SHP77 (cell line): ENCODE results near the gene RGS4.

ENCODE experiments used
- DNase-seq, 2 experiments: peaks; one replicate each; lab custom pipeline; 2025; lab: John Stamatoyannopoulos, UW

The RGS4 gene

GRCh38 chr1:163069142-163069541 lies at the start of gene RGS4:
TSS of gene RGS4 (plus strand) at chr1:163069361. CDS start at chr1:163069485, 124 bp downstream.
- DNase-seq = peak; percentile 49 to 52

GRCh38 chr1:163022129-163022528 lies 47.0 kb upstream of the RGS4 start:
- no peak for DNase-seq

- no peak for DNase-seq
Observed at GRCh38 chr1:163027610-163028009, 41.6 kb upstream of the RGS4 start.

GRCh38 chr1:163029901-163030300 lies 39.3 kb upstream of the RGS4 start:
- no peak for DNase-seq

GRCh38 chr1:163035446-163036249 lies 33.5 kb upstream of the RGS4 start:
- DNase-seq = no peak

GRCh38 chr1:163036671-163037070 lies 32.5 kb upstream of the RGS4 start:
- DNase-seq = no peak

- no peak for DNase-seq
Observed at GRCh38 chr1:163038928-163039706, 30.0 kb upstream of the RGS4 start.

- DNase-seq = no peak
Observed at GRCh38 chr1:163039707-163040093, 29.5 kb upstream of the RGS4 start.

GRCh38 chr1:163046071-163046470 lies 23.1 kb upstream of the RGS4 start:
- DNase-seq = no peak

- DNase-seq = no peak
Observed at GRCh38 chr1:163047951-163048659, 21.1 kb upstream of the RGS4 start.

- DNase-seq = no peak
Observed at GRCh38 chr1:163048869-163049268, 20.3 kb upstream of the RGS4 start.

GRCh38 chr1:163049296-163049695 lies 19.9 kb upstream of the RGS4 start:
- no peak for DNase-seq

GRCh38 chr1:163050496-163050895 lies 18.7 kb upstream of the RGS4 start:
- no peak for DNase-seq

GRCh38 chr1:163054181-163054591 lies 15.0 kb upstream of the RGS4 start:
- peak in 1 of 2 experiments; percentile 15 for DNase-seq

- DNase-seq = peak; percentile 20 to 23
Observed at GRCh38 chr1:163055005-163055404, 14.2 kb upstream of the RGS4 start.

- peak; percentile 96 for DNase-seq
Observed at GRCh38 chr1:163055531-163055930, 13.6 kb upstream of the RGS4 start.

- no peak for DNase-seq
Observed at GRCh38 chr1:163056831-163057230, 12.3 kb upstream of the RGS4 start.

GRCh38 chr1:163060343-163061007 lies 8.7 kb upstream of the RGS4 start:
- no peak for DNase-seq

GRCh38 chr1:163063143-163063542 lies 6.0 kb upstream of the RGS4 start:
- DNase-seq = no peak

GRCh38 chr1:163063610-163064009 lies 5.6 kb upstream of the RGS4 start:
- no peak for DNase-seq

GRCh38 chr1:163066168-163066567 lies 3.0 kb upstream of the RGS4 start:
- DNase-seq = no peak

- DNase-seq = no peak
Observed at GRCh38 chr1:163066686-163067085, 2.5 kb upstream of the RGS4 start.
